Ishikawa (cell line): ENCODE results near the gene COL6A1.

Experiments
- CEBPB ChIP-seq: IDR thresholded peaks from 2 replicates; pipeline ENCODE4 v1.6.1; 2012
- CREB1 ChIP-seq: IDR thresholded peaks from 2 replicates; pipeline ENCODE4 v1.6.1; 2012; ENCODE audit warnings: low read depth
- EGR1 ChIP-seq: IDR thresholded peaks from 2 replicates; pipeline ENCODE4 v1.6.1; 2012
- EP300 ChIP-seq: IDR thresholded peaks from 2 replicates; pipeline ENCODE4 v1.6.1; 2012; ENCODE audit warnings: borderline replicate concordance
- FOXM1 ChIP-seq: IDR thresholded peaks from 2 replicates; pipeline ENCODE4 v1.6.1; 2012; ENCODE audit warnings: low read depth, borderline replicate concordance
- MAX ChIP-seq: IDR thresholded peaks from 2 replicates; pipeline ENCODE4 v1.6.1; 2012
- NFIC ChIP-seq: IDR thresholded peaks from 2 replicates; pipeline ENCODE4 v1.6.1; 2012
- RAD21 ChIP-seq: IDR thresholded peaks from 2 replicates; pipeline ENCODE4 v1.6.1; 2012; ENCODE audit warnings: low read depth
- REST ChIP-seq: IDR thresholded peaks from 2 replicates; pipeline ENCODE4 v1.6.1; 2012; ENCODE audit warnings: low read depth, mild to moderate bottlenecking
- TAF1 ChIP-seq: IDR thresholded peaks from 2 replicates; pipeline ENCODE4 v1.6.1; 2012; ENCODE audit warnings: low read depth, mild to moderate bottlenecking
- TEAD4 ChIP-seq: IDR thresholded peaks from 2 replicates; pipeline ENCODE4 v1.6.1; 2012
- USF1 ChIP-seq: IDR thresholded peaks from 2 replicates; pipeline ENCODE4 v1.6.1; 2012
- YY1 ChIP-seq: IDR thresholded peaks from 2 replicates; pipeline ENCODE4 v1.6.1; 2012; ENCODE audit warnings: low read depth

- no peak for TF ChIP-seq TAF1
- TF ChIP-seq EP300: no peak
- no peak for TF ChIP-seq USF1
- no peak for TF ChIP-seq TEAD4
- TF ChIP-seq YY1: no peak
- no peak for TF ChIP-seq RAD21
- TF ChIP-seq MAX: no peak
- no peak for TF ChIP-seq CREB1
- TF ChIP-seq REST: no peak
- TF ChIP-seq EGR1: no peak
- no peak for TF ChIP-seq NFIC
- TF ChIP-seq FOXM1: no peak
- TF ChIP-seq CEBPB: no peak
These were observed 58.5 kb downstream of the COL6A1 start for GRCh38 chr21:46039891-46040660.
